Measurements from ENCODE around the gene CCR6. TPM values are rescaled to one million over a fixed set of nuclear protein-coding genes. Genes with fewer than 3 reads are reported as not detected.

CCR6 gene
- total and polyA plus RNA-seq, 2 of the 13 experiments (the other 11 are each of a cell fraction or from before 2014, with no cell fraction given): 4.5 to 8.7 TPM

DNA sequence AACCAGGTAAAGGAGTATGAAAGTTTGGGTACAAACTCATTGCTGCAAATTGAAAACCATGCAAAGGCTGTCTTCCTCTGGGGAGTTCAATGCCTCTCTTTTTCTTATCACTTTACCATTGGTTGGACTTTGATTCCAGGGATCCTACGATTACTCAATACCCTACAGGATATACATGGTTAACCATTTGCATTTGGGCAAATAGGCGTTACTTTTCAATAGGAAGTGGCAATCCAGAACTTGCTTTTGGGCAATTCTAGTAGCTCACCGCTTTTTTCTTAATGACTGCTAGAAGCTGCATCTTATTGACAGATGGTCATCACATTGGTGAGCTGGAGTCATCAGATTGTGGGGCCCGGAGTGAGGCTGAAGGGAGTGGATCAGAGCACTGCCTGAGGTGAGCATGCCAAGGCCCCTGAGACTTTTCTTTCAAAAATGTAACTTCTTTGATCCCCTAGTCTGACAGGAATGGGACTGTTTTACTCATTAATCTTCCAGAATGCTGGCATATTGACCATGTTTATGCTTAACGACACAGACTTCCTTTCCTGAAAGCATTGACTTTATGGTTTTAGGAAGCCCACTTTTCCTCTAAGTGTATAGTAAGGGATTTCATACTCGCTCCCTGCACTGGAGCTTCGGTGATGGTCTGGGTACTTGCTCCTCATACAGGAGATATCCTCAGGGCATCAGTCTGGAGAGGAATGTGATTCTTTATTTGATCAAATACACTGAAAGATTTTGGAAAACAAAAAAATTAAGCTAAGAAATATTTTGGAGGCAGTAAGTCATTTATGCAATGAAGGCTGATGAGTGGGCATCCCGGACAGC is at the start of gene CCR6 (continued):
- TF ChIP-seq, protein P1, sequence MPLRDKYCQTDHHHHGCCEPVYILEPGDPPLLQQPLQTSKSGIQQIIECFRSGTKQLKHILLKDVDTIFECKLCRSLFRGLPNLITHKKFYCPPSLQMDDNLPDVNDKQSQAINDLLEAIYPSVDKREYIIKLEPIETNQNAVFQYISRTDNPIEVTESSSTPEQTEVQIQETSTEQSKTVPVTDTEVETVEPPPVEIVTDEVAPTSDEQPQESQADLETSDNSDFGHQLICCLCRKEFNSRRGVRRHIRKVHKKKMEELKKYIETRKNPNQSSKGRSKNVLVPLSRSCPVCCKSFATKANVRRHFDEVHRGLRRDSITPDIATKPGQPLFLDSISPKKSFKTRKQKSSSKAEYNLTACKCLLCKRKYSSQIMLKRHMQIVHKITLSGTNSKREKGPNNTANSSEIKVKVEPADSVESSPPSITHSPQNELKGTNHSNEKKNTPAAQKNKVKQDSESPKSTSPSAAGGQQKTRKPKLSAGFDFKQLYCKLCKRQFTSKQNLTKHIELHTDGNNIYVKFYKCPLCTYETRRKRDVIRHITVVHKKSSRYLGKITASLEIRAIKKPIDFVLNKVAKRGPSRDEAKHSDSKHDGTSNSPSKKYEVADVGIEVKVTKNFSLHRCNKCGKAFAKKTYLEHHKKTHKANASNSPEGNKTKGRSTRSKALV (CRISPR knock-in tag; IDR thresholded peaks at IDR 0.05): peak; percentile 81
- TF ChIP-seq ZNF570 (CRISPR knock-in tag; IDR thresholded peaks at IDR 0.05; ENCODE audit: borderline replicate concordance): no peak
- no peak for TF ChIP-seq NRL (CRISPR knock-in tag; IDR thresholded peaks at IDR 0.05; ENCODE audit: borderline replicate concordance)
- peak in 1 of 2 experiments; percentile 76; a peak in 2 of 4 replicates for TF ChIP-seq KLF16 (CRISPR knock-in tag; IDR thresholded peaks at IDR 0.05)
- peak; percentile 47; the same call in 1 of the 2 replicates for TF ChIP-seq NR2F2 (IDR thresholded peaks at IDR 0.05; ENCODE audit: borderline replicate concordance, low read depth)
- TF ChIP-seq, protein P2, sequence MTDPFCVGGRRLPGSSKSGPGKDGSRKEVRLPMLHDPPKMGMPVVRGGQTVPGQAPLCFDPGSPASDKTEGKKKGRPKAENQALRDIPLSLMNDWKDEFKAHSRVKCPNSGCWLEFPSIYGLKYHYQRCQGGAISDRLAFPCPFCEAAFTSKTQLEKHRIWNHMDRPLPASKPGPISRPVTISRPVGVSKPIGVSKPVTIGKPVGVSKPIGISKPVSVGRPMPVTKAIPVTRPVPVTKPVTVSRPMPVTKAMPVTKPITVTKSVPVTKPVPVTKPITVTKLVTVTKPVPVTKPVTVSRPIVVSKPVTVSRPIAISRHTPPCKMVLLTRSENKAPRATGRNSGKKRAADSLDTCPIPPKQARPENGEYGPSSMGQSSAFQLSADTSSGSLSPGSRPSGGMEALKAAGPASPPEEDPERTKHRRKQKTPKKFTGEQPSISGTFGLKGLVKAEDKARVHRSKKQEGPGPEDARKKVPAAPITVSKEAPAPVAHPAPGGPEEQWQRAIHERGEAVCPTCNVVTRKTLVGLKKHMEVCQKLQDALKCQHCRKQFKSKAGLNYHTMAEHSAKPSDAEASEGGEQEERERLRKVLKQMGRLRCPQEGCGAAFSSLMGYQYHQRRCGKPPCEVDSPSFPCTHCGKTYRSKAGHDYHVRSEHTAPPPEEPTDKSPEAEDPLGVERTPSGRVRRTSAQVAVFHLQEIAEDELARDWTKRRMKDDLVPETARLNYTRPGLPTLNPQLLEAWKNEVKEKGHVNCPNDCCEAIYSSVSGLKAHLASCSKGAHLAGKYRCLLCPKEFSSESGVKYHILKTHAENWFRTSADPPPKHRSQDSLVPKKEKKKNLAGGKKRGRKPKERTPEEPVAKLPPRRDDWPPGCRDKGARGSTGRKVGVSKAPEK (CRISPR knock-in tag; IDR thresholded peaks at IDR 0.05; ENCODE audit: borderline replicate concordance): no peak
- TF ChIP-seq, protein P3, sequence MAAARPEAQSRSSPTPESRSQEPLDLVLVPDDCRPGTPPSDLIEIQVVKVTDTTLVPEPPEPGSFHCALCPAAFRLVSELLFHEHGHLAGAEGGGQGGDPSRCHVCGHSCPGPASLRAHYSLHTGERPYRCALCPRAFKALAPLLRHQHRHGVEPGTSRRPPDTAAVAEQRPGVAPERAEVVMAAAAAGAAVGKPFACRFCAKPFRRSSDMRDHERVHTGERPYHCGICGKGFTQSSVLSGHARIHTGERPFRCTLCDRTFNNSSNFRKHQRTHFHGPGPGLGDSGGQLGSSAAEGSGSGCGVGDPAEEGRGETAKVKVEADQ (CRISPR knock-in tag; IDR thresholded peaks at IDR 0.05; ENCODE audit: borderline replicate concordance): no peak
- peak; percentile 90; the same call in 1 of the 2 replicates for TF ChIP-seq ZKSCAN8 (CRISPR knock-in tag; IDR thresholded peaks at IDR 0.05; ENCODE audit: borderline replicate concordance)
- peak; percentile 67 for TF ChIP-seq CREM (IDR thresholded peaks at IDR 0.05)
- TF ChIP-seq CREM (CRISPR knock-in tag; IDR thresholded peaks at IDR 0.05): no peak
- TF ChIP-seq, protein P4, sequence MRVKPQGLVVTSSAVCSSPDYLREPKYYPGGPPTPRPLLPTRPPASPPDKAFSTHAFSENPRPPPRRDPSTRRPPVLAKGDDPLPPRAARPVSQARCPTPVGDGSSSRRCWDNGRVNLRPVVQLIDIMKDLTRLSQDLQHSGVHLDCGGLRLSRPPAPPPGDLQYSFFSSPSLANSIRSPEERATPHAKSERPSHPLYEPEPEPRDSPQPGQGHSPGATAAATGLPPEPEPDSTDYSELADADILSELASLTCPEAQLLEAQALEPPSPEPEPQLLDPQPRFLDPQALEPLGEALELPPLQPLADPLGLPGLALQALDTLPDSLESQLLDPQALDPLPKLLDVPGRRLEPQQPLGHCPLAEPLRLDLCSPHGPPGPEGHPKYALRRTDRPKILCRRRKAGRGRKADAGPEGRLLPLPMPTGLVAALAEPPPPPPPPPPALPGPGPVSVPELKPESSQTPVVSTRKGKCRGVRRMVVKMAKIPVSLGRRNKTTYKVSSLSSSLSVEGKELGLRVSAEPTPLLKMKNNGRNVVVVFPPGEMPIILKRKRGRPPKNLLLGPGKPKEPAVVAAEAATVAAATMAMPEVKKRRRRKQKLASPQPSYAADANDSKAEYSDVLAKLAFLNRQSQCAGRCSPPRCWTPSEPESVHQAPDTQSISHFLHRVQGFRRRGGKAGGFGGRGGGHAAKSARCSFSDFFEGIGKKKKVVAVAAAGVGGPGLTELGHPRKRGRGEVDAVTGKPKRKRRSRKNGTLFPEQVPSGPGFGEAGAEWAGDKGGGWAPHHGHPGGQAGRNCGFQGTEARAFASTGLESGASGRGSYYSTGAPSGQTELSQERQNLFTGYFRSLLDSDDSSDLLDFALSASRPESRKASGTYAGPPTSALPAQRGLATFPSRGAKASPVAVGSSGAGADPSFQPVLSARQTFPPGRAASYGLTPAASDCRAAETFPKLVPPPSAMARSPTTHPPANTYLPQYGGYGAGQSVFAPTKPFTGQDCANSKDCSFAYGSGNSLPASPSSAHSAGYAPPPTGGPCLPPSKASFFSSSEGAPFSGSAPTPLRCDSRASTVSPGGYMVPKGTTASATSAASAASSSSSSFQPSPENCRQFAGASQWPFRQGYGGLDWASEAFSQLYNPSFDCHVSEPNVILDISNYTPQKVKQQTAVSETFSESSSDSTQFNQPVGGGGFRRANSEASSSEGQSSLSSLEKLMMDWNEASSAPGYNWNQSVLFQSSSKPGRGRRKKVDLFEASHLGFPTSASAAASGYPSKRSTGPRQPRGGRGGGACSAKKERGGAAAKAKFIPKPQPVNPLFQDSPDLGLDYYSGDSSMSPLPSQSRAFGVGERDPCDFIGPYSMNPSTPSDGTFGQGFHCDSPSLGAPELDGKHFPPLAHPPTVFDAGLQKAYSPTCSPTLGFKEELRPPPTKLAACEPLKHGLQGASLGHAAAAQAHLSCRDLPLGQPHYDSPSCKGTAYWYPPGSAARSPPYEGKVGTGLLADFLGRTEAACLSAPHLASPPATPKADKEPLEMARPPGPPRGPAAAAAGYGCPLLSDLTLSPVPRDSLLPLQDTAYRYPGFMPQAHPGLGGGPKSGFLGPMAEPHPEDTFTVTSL (CRISPR knock-in tag; IDR thresholded peaks at IDR 0.05; ENCODE audit: borderline replicate concordance): peak; percentile 83; the same call in 1 of the 2 replicates

Measured in HepG2 (cell line).